COR-L47 (cell line): ENCODE results near the gene BABAM2.

Experiments used
- DNase-seq: peaks from one replicate; lab custom pipeline; 2025; lab: John Stamatoyannopoulos, UW

Gene BABAM2

GRCh38 chr2:28282861-28283646, 392.5 kb downstream of the BABAM2 start:
- DNase-seq = no peak

DNA sequence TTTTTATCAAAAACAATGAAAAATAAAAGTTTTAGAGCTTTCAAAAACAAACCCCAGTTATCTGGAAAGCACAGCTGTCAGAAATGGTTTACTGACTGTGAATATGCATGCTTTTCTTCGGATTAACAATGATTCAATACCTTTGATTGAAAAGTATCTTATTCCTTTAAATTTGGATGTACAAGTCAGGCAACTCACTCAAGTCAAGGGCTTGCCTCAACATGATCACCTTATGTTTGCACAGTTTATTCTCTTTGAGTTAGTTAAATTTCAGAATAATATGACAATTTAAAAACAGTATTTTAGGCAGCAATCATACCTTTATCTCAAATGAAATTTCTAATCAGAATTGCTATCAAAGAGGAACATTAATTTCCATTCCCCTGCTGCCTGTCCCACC, 393.3 kb downstream of the BABAM2 start:
- DNase-seq = no peak

- DNase-seq = no peak
These were observed 396.1 kb downstream of the BABAM2 start for GRCh38 chr2:28286678-28287077.

DNA sequence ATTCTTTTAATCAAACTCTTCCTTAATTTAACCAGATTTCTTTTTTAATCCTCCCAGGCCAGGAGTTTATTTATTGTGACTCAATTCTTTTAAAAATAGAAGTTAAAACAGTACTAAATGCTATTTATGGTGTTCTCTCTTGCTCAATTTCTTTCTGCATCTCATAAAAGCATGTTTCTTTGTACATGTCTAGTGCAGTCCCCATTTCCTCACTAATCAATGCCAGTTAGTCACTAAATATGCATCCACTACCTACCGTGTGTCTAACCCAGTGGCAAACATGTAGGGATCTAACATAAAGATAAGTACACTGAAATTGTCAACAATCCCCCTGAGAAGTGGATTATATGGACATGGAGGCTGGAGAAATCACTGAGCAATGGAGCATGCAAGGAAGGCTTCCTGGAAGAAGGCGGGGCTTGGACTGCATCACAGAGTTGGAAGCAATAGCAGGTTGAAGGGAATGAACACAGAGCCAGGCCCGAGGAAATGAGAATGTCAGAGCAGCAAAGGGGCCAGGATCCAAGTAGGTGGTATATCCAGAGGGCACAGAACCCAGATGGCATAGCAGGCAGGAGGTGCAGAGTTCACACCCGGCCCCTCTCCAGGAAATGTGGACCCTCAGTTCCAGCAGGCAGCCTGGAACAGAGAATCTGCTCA, 396.9 kb downstream of the BABAM2 start:
- DNase-seq = no peak

DNA sequence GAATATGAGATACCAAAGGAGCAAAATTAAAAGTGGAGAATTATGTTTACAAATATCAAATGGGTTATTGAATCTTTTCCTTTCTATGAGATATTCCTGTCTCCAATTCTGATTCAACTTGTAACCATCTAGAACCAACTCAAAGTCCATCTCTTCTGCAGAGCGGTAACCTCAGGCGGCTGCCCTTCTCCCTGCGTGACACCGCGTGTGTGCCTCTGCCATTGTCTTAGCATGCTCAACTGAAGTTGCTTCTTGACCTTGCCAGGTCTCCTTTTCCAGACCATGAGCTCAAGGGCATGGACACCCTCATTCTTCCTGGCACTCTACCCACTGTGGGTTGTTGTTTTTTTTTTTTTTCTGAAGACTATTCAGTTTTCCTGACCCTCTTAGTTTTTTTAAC, 398.1 kb downstream of the BABAM2 start:
- no peak for DNase-seq

GRCh38 chr2:28291811-28292440, 401.4 kb downstream of the BABAM2 start:
- no peak for DNase-seq

- no peak for DNase-seq
These were observed 402.0 kb downstream of the BABAM2 start for GRCh38 chr2:28292491-28292890.

DNA sequence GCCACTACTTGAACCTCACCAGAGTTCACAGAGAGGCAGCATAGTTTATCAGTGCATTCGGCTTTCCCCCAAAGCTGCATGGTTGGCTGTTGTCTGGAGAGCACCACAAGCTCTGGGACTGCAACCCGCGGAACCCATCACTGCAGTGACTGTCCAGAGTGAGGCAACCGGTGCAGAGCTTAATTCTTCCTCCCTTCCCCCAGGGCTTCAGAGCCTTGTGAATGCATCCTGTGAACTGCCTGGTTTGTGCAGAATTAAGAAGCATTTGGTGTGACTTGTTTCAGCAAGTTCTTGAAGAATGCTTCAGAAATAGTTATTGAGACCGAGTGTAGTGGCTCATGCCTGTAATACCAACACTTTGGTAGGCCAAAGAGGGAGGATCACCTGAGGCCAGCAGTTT, 402.9 kb downstream of the BABAM2 start:
- DNase-seq = no peak

DNA sequence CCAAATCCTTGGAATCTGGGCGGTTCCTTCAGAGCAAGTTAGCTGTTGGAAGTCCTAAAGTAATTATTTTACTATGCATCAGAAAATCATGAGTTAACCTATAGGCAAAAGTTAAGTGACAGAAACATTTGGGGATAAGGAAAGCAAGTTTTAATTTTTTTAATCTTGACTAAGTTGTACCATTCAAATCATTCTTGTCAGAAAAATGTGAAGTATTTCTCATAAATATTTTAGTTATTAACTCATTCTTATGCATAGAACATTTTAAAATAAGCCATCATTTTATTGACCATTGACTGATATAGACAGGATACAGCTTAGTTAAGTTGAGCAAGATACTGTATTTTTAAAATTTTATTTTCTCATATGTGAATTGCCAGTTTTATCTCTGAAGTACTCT, 403.9 kb downstream of the BABAM2 start:
- no peak for DNase-seq

- DNase-seq = no peak
These were observed 405.7 kb downstream of the BABAM2 start for GRCh38 chr2:28296243-28296642.

GRCh38 chr2:28296904-28297303, 406.4 kb downstream of the BABAM2 start:
- DNase-seq = no peak

DNA sequence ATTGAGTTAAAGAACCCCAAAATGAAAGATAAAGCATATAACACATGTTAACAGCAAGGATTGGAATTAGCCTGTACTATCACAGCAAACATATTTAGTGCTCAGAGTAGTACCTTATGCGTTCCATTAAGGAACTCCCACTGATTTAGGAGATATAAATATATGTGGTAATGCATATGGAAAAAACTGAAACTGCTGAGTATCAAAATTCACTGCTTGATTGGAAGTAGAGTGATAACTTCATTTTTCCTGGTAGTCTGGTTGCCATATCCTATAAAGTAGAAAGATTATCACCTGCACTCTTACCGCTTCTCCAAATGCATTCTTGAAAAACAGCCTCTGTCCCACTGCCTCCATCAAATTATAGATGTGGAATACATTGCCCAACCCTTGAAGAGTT, 407.0 kb downstream of the BABAM2 start:
- DNase-seq = no peak

DNA sequence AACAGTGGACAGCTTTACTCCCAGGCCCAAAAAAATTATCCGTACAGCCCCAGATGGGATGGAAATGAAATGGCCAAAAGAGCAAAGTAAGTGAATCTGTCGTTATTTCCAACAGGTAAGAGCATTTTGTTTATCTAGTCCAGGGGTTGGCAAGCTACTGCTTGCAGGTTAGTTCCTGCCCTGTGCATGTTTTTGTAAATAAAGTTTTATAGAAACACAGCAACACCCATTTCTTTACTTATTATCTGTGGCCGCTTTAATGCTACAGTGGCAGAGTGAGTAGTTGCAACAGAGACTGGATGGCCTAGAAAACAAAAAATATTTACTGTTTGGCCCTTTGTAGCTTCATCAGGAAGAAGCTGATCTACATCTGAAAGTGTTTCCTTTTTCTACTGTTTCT, 407.9 kb downstream of the BABAM2 start:
- DNase-seq = no peak

GRCh38 chr2:28300485-28301341, 410.2 kb downstream of the BABAM2 start:
- DNase-seq = no peak

DNA sequence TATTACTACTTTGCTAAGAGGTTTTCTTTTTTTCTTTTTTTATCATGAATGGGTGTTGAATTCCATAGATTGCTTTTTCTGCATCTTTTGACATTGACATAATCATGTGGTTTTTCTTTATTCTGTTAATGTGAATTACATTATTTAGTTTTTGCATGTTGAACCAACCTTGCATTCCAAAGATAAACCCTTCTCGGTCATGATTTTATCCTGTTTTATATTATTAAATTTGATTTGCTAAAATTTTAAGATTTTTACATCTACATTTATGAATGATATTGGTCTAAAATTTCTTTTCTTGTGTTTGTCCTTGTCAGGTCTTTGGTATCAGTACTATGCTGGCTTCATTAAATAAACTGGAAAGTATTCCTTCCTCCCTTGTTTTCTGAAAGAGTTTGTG, 414.7 kb downstream of the BABAM2 start:
- no peak for DNase-seq

- no peak for DNase-seq
These were observed 419.6 kb downstream of the BABAM2 start for GRCh38 chr2:28310107-28310506.

GRCh38 chr2:28311660-28312249, 421.2 kb downstream of the BABAM2 start:
- no peak for DNase-seq

GRCh38 chr2:28312307-28313219, 422.0 kb downstream of the BABAM2 start:
- DNase-seq = no peak

GRCh38 chr2:28313220-28313784, 422.8 kb downstream of the BABAM2 start:
- no peak for DNase-seq

GRCh38 chr2:28314968-28315367, 424.4 kb downstream of the BABAM2 start:
- DNase-seq = no peak
